Lower lobe of right lung (tissue), 2 donors: ENCODE results near the gene PXYLP1. TPM values are rescaled to one million over a fixed set of nuclear protein-coding genes. Genes with fewer than 3 reads are reported as not detected.
A peak's percentile ranks its signal among the peaks of the same experiment; 100 is the strongest.

ENCODE experiments used
- ATAC-seq, 2 donors: fragments of 200-7000 bp; cut with Tn5 transposase; one replicate each; pipeline ENCODE4 v1.9.1; 2020 to 2022; ENCODE audit warnings: mild to moderate bottlenecking in 2 of 2, moderate library complexity in 2 of 2
- DNase-seq: peaks from one replicate; pipeline ENCODE4 v3.0.0-alpha.2; 2020
- H3K27ac ChIP-seq: fragments of 200-600 bp; one replicate; pipeline ENCODE4 v1.8.0; 2022
- H3K27me3 ChIP-seq: fragments of 200-600 bp; one replicate; pipeline ENCODE4 v1.8.0; 2022; ENCODE audit warnings: low read depth
- H3K36me3 ChIP-seq: fragments of 200-600 bp; one replicate; pipeline ENCODE4 v1.8.0; 2022; ENCODE audit warnings: mild to moderate bottlenecking
- H3K4me1 ChIP-seq: fragments of 200-600 bp; one replicate; pipeline ENCODE4 v1.8.0; 2022
- H3K4me3 ChIP-seq: fragments of 200-600 bp; one replicate; pipeline ENCODE4 v1.8.0; 2022; ENCODE audit warnings: mild to moderate bottlenecking
- H3K9me3 ChIP-seq: fragments of 200-600 bp; one replicate; pipeline ENCODE4 v1.8.0; 2022
- CTCF ChIP-seq: fragments of 200-600 bp; IDR thresholded peaks from one replicate; pipeline ENCODE4 v1.8.0; 2022; ENCODE audit warnings: antibody characterized with exemption, mild to moderate bottlenecking
- intact Hi-C: fragments of 100-400 bp; cut with DNase I; formaldehyde crosslinking; loops from one replicate; pipeline ENCODE4 v1.11.0; 2022
- total RNA-seq: library from RNA; stranded (reverse); fragmentation: NEBNext Ultra II Directional; extraction: Animal tissue kit (Norgen Biotek cat#: 25700); gene quantifications from one replicate; pipeline ENCODE4 v1.2.1, GENCODE V29; 2021
- donor health status: DM: no; HTN: yes; CAD: no; lungs with severe emphysema.

The PXYLP1 gene
- total RNA-seq, 1 donor from 2014 or later, result 8.9 TPM

GRCh38 chr3:141266186-141266585 lies 34.6 kb downstream of the PXYLP1 start:
- H3K27ac ChIP-seq, result no peak overlapping the region

GRCh38 chr3:141266797-141267555 lies 35.4 kb downstream of the PXYLP1 start:
- ATAC-seq, result peak; percentile 37 to 58
- Histone ChIP-seq H3K27me3 (no peaks in the 10 kb centered on the region), H3K4me3 (peak overlapping the region; percentile 44), H3K9me3 (no peaks in the 10 kb centered on the region), H3K36me3 (no peaks in the 10 kb centered on the region), H3K4me1 (no peaks in the 10 kb centered on the region), H3K27ac (no peak overlapping the region)
- DNase-seq, result no peak
- no peak for TF ChIP-seq CTCF
- intact Hi-C loops, result no loop called here

More at GRCh38 chr3:141266186-141266585, 34.6 kb downstream of the PXYLP1 start:
- TF ChIP-seq CTCF, result no peak
- no peak for ATAC-seq
- no peaks in the 10 kb centered on the region for H3K9me3 ChIP-seq
- no peak for DNase-seq
- peaks cover 7% of the 10 kb centered on the region for H3K36me3 ChIP-seq
- intact Hi-C loops, result no loop called here
- H3K4me3 ChIP-seq, result no peak overlapping the region
- H3K27me3 ChIP-seq, result no peaks in the 10 kb centered on the region
- H3K4me1 ChIP-seq, result no peaks in the 10 kb centered on the region

- intact Hi-C loops, result no loop called here
- ATAC-seq (no peak), DNase-seq (no peak)
- Histone ChIP-seq H3K27me3 (no peaks in the 10 kb centered on the region), H3K4me3 (peak overlapping the region; percentile 44), H3K4me1 (no peaks in the 10 kb centered on the region), H3K27ac (no peak overlapping the region), H3K9me3 (no peaks in the 10 kb centered on the region), H3K36me3 (no peaks in the 10 kb centered on the region)
- no peak for TF ChIP-seq CTCF
These were observed 36.0 kb downstream of the PXYLP1 start for GRCh38 chr3:141267629-141268028.

- no peaks in the 10 kb centered on the region for H3K4me1 ChIP-seq
- H3K27ac ChIP-seq, result no peak overlapping the region
- no peak for TF ChIP-seq CTCF
- intact Hi-C loops, result no loop called here
- DNase-seq (no peak), ATAC-seq (no peak)
- no peaks in the 10 kb centered on the region for H3K27me3 ChIP-seq
- no peaks in the 10 kb centered on the region for H3K9me3 ChIP-seq
- no peaks in the 10 kb centered on the region for H3K36me3 ChIP-seq
- no peak overlapping the region for H3K4me3 ChIP-seq
These were observed 36.7 kb downstream of the PXYLP1 start for GRCh38 chr3:141268306-141268705.

- Histone ChIP-seq H3K4me1 (no peaks in the 10 kb centered on the region), H3K27me3 (no peaks in the 10 kb centered on the region), H3K27ac (no peak overlapping the region), H3K4me3 (no peak overlapping the region), H3K36me3 (no peaks in the 10 kb centered on the region), H3K9me3 (no peaks in the 10 kb centered on the region)
- no peak for TF ChIP-seq CTCF
- ATAC-seq, result peak in 1 of 2 donors; percentile 11
- intact Hi-C loops, result no loop called here
- DNase-seq, result no peak
These were observed 37.2 kb downstream of the PXYLP1 start for GRCh38 chr3:141268791-141269190.
